ENCODE measurements around the gene OGDHL.
"Not testable (repeated sequence)": the region's sequence is repeated elsewhere in the genome, so short reads cannot be mapped to it uniquely, and the experiment has no call there.

Gene OGDHL

GRCh38 chr10:49758249-49758930 is 3.7 kb downstream of the OGDHL start:
- DNase-seq (ENCODE audit: low read depth): no peak
- no peak overlapping the region for H3K4me3 ChIP-seq (ENCODE audit: low read depth, low read length)

- no peak for DNase-seq (ENCODE audit: low read depth)
- no peak overlapping the region for H3K4me3 ChIP-seq (ENCODE audit: low read depth, low read length)
Observed at GRCh38 chr10:49756641-49757040, 5.5 kb downstream of the OGDHL start.

- no peak overlapping the region for H3K4me3 ChIP-seq (ENCODE audit: low read depth, low read length)
- no peak for DNase-seq (ENCODE audit: low read depth)
Observed at GRCh38 chr10:49756031-49756430, 6.1 kb downstream of the OGDHL start.

GRCh38 chr10:49754951-49755350 is 7.2 kb downstream of the OGDHL start:
- not testable (repeated sequence) for H3K4me3 ChIP-seq (ENCODE audit: low read depth, low read length); DNase-seq (ENCODE audit: low read depth)

GRCh38 chr10:49752584-49752983 is 9.5 kb downstream of the OGDHL start:
- no peak overlapping the region for H3K4me3 ChIP-seq (ENCODE audit: low read depth, low read length)
- DNase-seq (ENCODE audit: low read depth): no peak

GRCh38 chr10:49751636-49752510 is 10.2 kb downstream of the OGDHL start:
- H3K4me3 ChIP-seq (ENCODE audit: low read depth, low read length): no peak overlapping the region
- DNase-seq (ENCODE audit: low read depth): no peak

GRCh38 chr10:49751216-49751615 is 10.9 kb downstream of the OGDHL start:
- no peak overlapping the region for H3K4me3 ChIP-seq (ENCODE audit: low read depth, low read length)
- no peak for DNase-seq (ENCODE audit: low read depth)

GRCh38 chr10:49750546-49750945 is 11.6 kb downstream of the OGDHL start:
- no peak overlapping the region for H3K4me3 ChIP-seq (ENCODE audit: low read depth, low read length)
- no peak for DNase-seq (ENCODE audit: low read depth)

- DNase-seq (ENCODE audit: low read depth): no peak
- H3K4me3 ChIP-seq (ENCODE audit: low read depth, low read length): no peak overlapping the region
Observed at GRCh38 chr10:49749556-49750491, 12.3 kb downstream of the OGDHL start.

- no peak overlapping the region for H3K4me3 ChIP-seq (ENCODE audit: low read depth, low read length)
- DNase-seq (ENCODE audit: low read depth): no peak
Observed at GRCh38 chr10:49749144-49749543, 13.0 kb downstream of the OGDHL start.

GRCh38 chr10:49748006-49748405 is 14.1 kb downstream of the OGDHL start:
- no peak for DNase-seq (ENCODE audit: low read depth)
- H3K4me3 ChIP-seq (ENCODE audit: low read depth, low read length): no peak overlapping the region

GRCh38 chr10:49747303-49747646 is 14.8 kb downstream of the OGDHL start:
- no peak for DNase-seq (ENCODE audit: low read depth)
- H3K4me3 ChIP-seq (ENCODE audit: low read depth, low read length): no peak overlapping the region

- no peak for DNase-seq (ENCODE audit: low read depth)
- no peak overlapping the region for H3K4me3 ChIP-seq (ENCODE audit: low read depth, low read length)
Observed at GRCh38 chr10:49746626-49747302, 15.4 kb downstream of the OGDHL start.

GRCh38 chr10:49745756-49746155 is 16.4 kb downstream of the OGDHL start:
- no peak for DNase-seq (ENCODE audit: low read depth)
- no peak overlapping the region for H3K4me3 ChIP-seq (ENCODE audit: low read depth, low read length)

- DNase-seq (ENCODE audit: low read depth): no peak
Observed at GRCh38 chr10:49744924-49745605, 17.1 kb downstream of the OGDHL start.

GRCh38 chr10:49744091-49744685 is 17.9 kb downstream of the OGDHL start:
- no peak for DNase-seq (ENCODE audit: low read depth)
- no peak overlapping the region for H3K4me3 ChIP-seq (ENCODE audit: low read depth, low read length)

More at GRCh38 chr10:49744924-49745605, 17.1 kb downstream of the OGDHL start:
- H3K4me3 ChIP-seq (ENCODE audit: low read depth, low read length): no peak overlapping the region

GRCh38 chr10:49743464-49744075 is 18.6 kb downstream of the OGDHL start:
- H3K4me3 ChIP-seq (ENCODE audit: low read depth, low read length): no peak overlapping the region
- DNase-seq (ENCODE audit: low read depth): no peak

Measured in skeletal muscle cell (primary cell).